HepG2 (cell line): ENCODE data around the gene GALNTL6. TPM values are rescaled to one million over a fixed set of nuclear protein-coding genes. Genes with fewer than 3 reads are reported as not detected.

ENCODE experiments used
- ATAC-seq: fragments of 200-7000 bp; cut with Tn5 transposase; 3 replicates; pipeline ENCODE4 v1.9.1; 2020; ENCODE audit warnings: mild to moderate bottlenecking, moderate library complexity
- BruUV-seq: library from RNA; stranded (reverse); fragments of 400-500 nt; replicated peaks from 2 replicates; lab custom pipeline; 2021; lab: Mats Ljungman, UMichigan
- CTCF ChIA-PET: fragments of 300-600 bp; formaldehyde crosslinking; extraction: SDS; loops from one replicate; lab custom pipeline; 2021; ENCODE audit warnings: low total read pairs, inconsistent platforms, low intra/inter-chr PET ratio; lab: Yijun Ruan, JAX
- POLR2A ChIA-PET: fragments of 350-600 bp; sonication (Branson Sonifier 250); formaldehyde crosslinking; loops from one replicate; lab custom pipeline; 2020; ENCODE audit warnings: antibody characterized with exemption, inconsistent platforms; lab: Yijun Ruan, JAX
- DNase-seq: peaks from one replicate; pipeline ENCODE4 v3.0.0-alpha.2; 2015; ENCODE audit warnings: low spot score
- FAIRE-seq: peaks from 3 replicates; lab custom pipeline; 2011; peaks lifted over from hg19 to GRCh38; lab: Jason Lieb, UNC
- H2AFZ ChIP-seq: one replicate; pipeline ENCODE4 v1.6.1; 2011; ENCODE audit warnings: low read length, inconsistent platforms
- H3K27ac ChIP-seq: fragments of 300-600 bp; 3 replicates; pipeline ENCODE4 v1.8.0; 2011; ENCODE audit warnings: mixed run types, mild to moderate bottlenecking, mixed read lengths, low read length, inconsistent platforms; ENCODE audit not compliant: insufficient read depth; ENCODE audit errors: extremely low read length
- H3K27me3 ChIP-seq, 2 experiments: fragments of 200-600 bp in 1 of 2; 2 replicates in 1 of 2; 3 replicates in 1 of 2; pipeline versions ENCODE4 v1.6.0 to v1.8.0; 2011; ENCODE audit warnings: low read length in 2 of 2, mild to moderate bottlenecking in 2 of 2, moderate library complexity in 2 of 2, inconsistent platforms in 1 of 2; ENCODE audit not compliant: insufficient read depth in 2 of 2, control insufficient read depth in 1 of 2
- H3K36me3 ChIP-seq, 2 experiments: fragments of 200-600 bp in 1 of 2; replicated peaks in 1 of 2; 2 replicates in 1 of 2; 3 replicates in 1 of 2; pipeline versions ENCODE4 v1.5.1 to v1.8.0; 2011; ENCODE audit warnings: low read length in 2 of 2, inconsistent platforms in 1 of 2; ENCODE audit not compliant: insufficient read depth in 2 of 2, control insufficient read depth in 1 of 2
- H3K4me1 ChIP-seq: 2 replicates; pipeline ENCODE4 v1.5.1; 2012; ENCODE audit warnings: low read length, inconsistent platforms; ENCODE audit not compliant: insufficient read depth
- H3K4me2 ChIP-seq: 2 replicates; pipeline ENCODE4 v1.6.0; 2011; ENCODE audit warnings: low read depth, low read length, inconsistent platforms
- H3K4me3 ChIP-seq, 3 experiments: fragments of 200-600 bp in 1 of 3; sonication (generic), shearing (Covaris generic) in 1 of 3; replicated peaks in 1 of 3; 2 replicates each; pipeline ENCODE4 v1.5.1; 2011 to 2016; ENCODE audit warnings: low read length in 3 of 3, inconsistent platforms in 2 of 3, low read depth in 2 of 3, mild to moderate bottlenecking in 2 of 3, control low read depth in 1 of 3, mixed read lengths in 1 of 3; ENCODE audit not compliant: insufficient read depth in 1 of 3
- H3K79me2 ChIP-seq: one replicate; pipeline ENCODE4 v1.6.1; 2011; ENCODE audit warnings: low read length, inconsistent platforms; ENCODE audit not compliant: insufficient read depth
- H3K9ac ChIP-seq: 2 replicates; pipeline ENCODE4 v1.6.0; 2011; ENCODE audit warnings: mild to moderate bottlenecking, low read depth, low read length, inconsistent platforms; ENCODE audit not compliant: insufficient read depth
- H3K9me3 ChIP-seq: 2 replicates; pipeline ENCODE4 v1.5.1; 2012; ENCODE audit warnings: mild to moderate bottlenecking, low read length
- H4K20me1 ChIP-seq: 2 replicates; pipeline ENCODE4 v1.6.0; 2011; ENCODE audit warnings: inconsistent platforms, mild to moderate bottlenecking, low read length, moderate library complexity; ENCODE audit not compliant: insufficient read depth
- AKAP8 ChIP-seq: sonication (generic); formaldehyde crosslinking; IDR thresholded peaks from 2 replicates; pipeline ENCODE4 v1.5.1; 2020; ENCODE audit warnings: mild to moderate bottlenecking, missing genetic modification reagents
- CC2D1A ChIP-seq: sonication (generic); formaldehyde crosslinking; IDR thresholded peaks from 2 replicates; pipeline ENCODE4 v1.8.1; 2023; ENCODE audit warnings: mild to moderate bottlenecking, missing genetic modification reagents
- CERS6 ChIP-seq: sonication (generic); formaldehyde crosslinking; IDR thresholded peaks from 2 replicates; pipeline ENCODE4 v1.5.0; 2020; ENCODE audit warnings: missing genetic modification reagents
- EEA1 ChIP-seq: sonication (generic); formaldehyde crosslinking; IDR thresholded peaks from 2 replicates; pipeline ENCODE4 v1.5.1; 2020; ENCODE audit warnings: mild to moderate bottlenecking, missing genetic modification reagents, borderline replicate concordance
- ELF4 ChIP-seq: sonication (generic); formaldehyde crosslinking; IDR thresholded peaks from 2 replicates; pipeline ENCODE4 v1.5.0; 2020; ENCODE audit warnings: missing genetic modification reagents, mild to moderate bottlenecking, moderate library complexity, borderline replicate concordance
- ESRRA ChIP-seq: sonication (generic); formaldehyde crosslinking; IDR thresholded peaks from 2 replicates; pipeline ENCODE4 v1.5.1; 2020; ENCODE audit warnings: mild to moderate bottlenecking, low read depth, missing genetic modification reagents
- FOXA1 ChIP-seq, 2 experiments: fragments of 450-650 bp in 1 of 2; sonication (generic) in 1 of 2; formaldehyde crosslinking in 1 of 2; IDR thresholded peaks; 2 replicates each; pipeline versions ENCODE4 v1.4.0 to v1.6.1; 2016 to 2020; ENCODE audit warnings: missing genetic modification reagents in 1 of 2
- GMEB2 ChIP-seq: IDR thresholded peaks from 2 replicates; pipeline ENCODE4 v1.6.1; 2016; ENCODE audit warnings: missing biosample characterization, missing genetic modification reagents, low read depth
- HCFC1 ChIP-seq: fragments of 150-350 bp; IDR thresholded peaks from 2 replicates; pipeline ENCODE4 v1.6.1; 2014; ENCODE audit warnings: low read depth, low read length
- HDAC2 ChIP-seq: sonication (generic); formaldehyde crosslinking; IDR thresholded peaks from 2 replicates; pipeline ENCODE4 v1.4.0; 2020; ENCODE audit warnings: missing genetic modification reagents
- HOXA7 ChIP-seq: sonication (generic); formaldehyde crosslinking; IDR thresholded peaks from 2 replicates; pipeline ENCODE4 v1.8.1; 2022; ENCODE audit warnings: mild to moderate bottlenecking, missing genetic modification reagents, moderate library complexity
- POLR2G ChIP-seq: fragments of 200-400 bp; formaldehyde crosslinking; IDR thresholded peaks from 2 replicates; pipeline ENCODE4 v1.6.1; 2018; ENCODE audit warnings: mild to moderate bottlenecking, low read depth, low read length, moderate library complexity
- SRF ChIP-seq: IDR thresholded peaks from 2 replicates; pipeline ENCODE4 v1.6.1; 2011; ENCODE audit warnings: mild to moderate bottlenecking, low read depth, low read length, moderate library complexity
- ZNF253 ChIP-seq: sonication (generic); formaldehyde crosslinking; IDR thresholded peaks from 2 replicates; pipeline ENCODE4 v1.8.0; 2022; ENCODE audit warnings: mild to moderate bottlenecking, missing genetic modification reagents, borderline replicate concordance
- ZNF256 ChIP-seq: sonication (generic); formaldehyde crosslinking; conservative IDR thresholded peaks from 2 replicates; pipeline ENCODE4 v1.4.0; 2020; ENCODE audit warnings: missing genetic modification reagents
- ZNF275 ChIP-seq: sonication (generic); formaldehyde crosslinking; IDR thresholded peaks from 2 replicates; pipeline ENCODE4 v1.8.0; 2022; ENCODE audit warnings: missing genetic modification reagents, mild to moderate bottlenecking, inconsistent platforms, borderline replicate concordance
- ZNF572 ChIP-seq: sonication (generic); formaldehyde crosslinking; IDR thresholded peaks from 2 replicates; pipeline ENCODE4 v1.5.1; 2020; ENCODE audit warnings: mild to moderate bottlenecking, missing genetic modification reagents
- ZNF709 ChIP-seq: sonication (generic); formaldehyde crosslinking; IDR thresholded peaks from 2 replicates; pipeline ENCODE4 v1.5.0; 2020; ENCODE audit warnings: mild to moderate bottlenecking, missing genetic modification reagents
- ZSCAN21 ChIP-seq: sonication (generic); formaldehyde crosslinking; IDR thresholded peaks from 2 replicates; pipeline ENCODE4 v1.8.0; 2022; ENCODE audit warnings: mild to moderate bottlenecking, missing genetic modification reagents, moderate library complexity, borderline replicate concordance
- WGBS: methylation state at CpG from one replicate; pipeline ENCODE4 v1.1.6; 2017; ENCODE audit warnings: low lambda C conversion rate; 5-methylcytosine and 5-hydroxymethylcytosine counted together
- in situ Hi-C: cut with HindIII; loops from 2 replicates; pipeline ENCODE4 v1.10.0; 2017; ENCODE audit warnings: low pct_unique_long_range_greater_than_20kb; ENCODE audit not compliant: extremely low pct_ligation_motif_present
- intact Hi-C: fragments of 100-400 bp; cut with micrococcal nuclease; formaldehyde crosslinking; loops from one replicate; pipeline ENCODE4 v1.10.0; 2022; ENCODE audit not compliant: unreplicated experiment
- polyA plus RNA-seq, 8 experiments: library from polyadenylated mRNA; depleted of rRNA in 3 of 8; stranded (reverse) in 7 of 8; unstranded in 1 of 8; fragments of >200 nt; fragmentation: Illumina TruSeq in 4 of 8; extraction: Trizol in 4 of 8; gene quantifications; 2 replicates each; pipeline versions ENCODE4 v1.2.1 to v1.2.3, GENCODE V29; 2011 to 2016; ENCODE audit warnings: low read depth in 4 of 8, missing spikeins in 1 of 8, mixed read lengths in 1 of 8; ENCODE audit not compliant: insufficient read depth in 1 of 8
- total RNA-seq, 5 experiments: library from RNA; depleted of rRNA; stranded (reverse); fragments of >200 nt; fragmentation: Illumina TruSeq; extraction: Trizol; gene quantifications; 2 replicates each; pipeline ENCODE4 v1.2.3, GENCODE V29; 2016; ENCODE audit warnings: low read depth in 1 of 5

The GALNTL6 gene
- total and polyA plus RNA-seq, 2 of the 13 experiments (the other 11 are each of a cell fraction or from before 2014, with no cell fraction given) = not detected

- in situ Hi-C loops = no loop called here
- Histone ChIP-seq H3K4me1 (no peaks in the 10 kb centered on the region), H3K9ac (no peak overlapping the region), H3K4me2 (no peak overlapping the region), H3K79me2 (no peaks in the 10 kb centered on the region), H3K27ac (no peak overlapping the region), H3K27me3 (no peaks in the 10 kb centered on the region; a peak in 1 of 5 replicates), H3K4me3 (no peak overlapping the region), H4K20me1 (no peaks in the 10 kb centered on the region), H3K9me3 (no peaks in the 10 kb centered on the region), H3K36me3 (no peaks in the 10 kb centered on the region), H2AFZ (no peak overlapping the region)
- ATAC-seq (no peak), DNase-seq (no peak), FAIRE-seq (no peak)
- ChIA-PET CTCF (no interaction called here), POLR2A (no interaction called here)
- 12% methylated on average over 5 of the region's 5 CpGs for WGBS
- TF ChIP-seq HOXA7 (CRISPR knock-in tag) = no peak
- TF ChIP-seq GMEB2 = no peak
- no peak for TF ChIP-seq HDAC2 (CRISPR knock-in tag)
- TF ChIP-seq ESRRA (CRISPR knock-in tag) = no peak
- no peak for TF ChIP-seq ZSCAN21 (CRISPR knock-in tag)
- TF ChIP-seq ZNF709 (CRISPR knock-in tag) = no peak
- no peak for TF ChIP-seq ZNF275 (CRISPR knock-in tag)
- TF ChIP-seq EEA1 (CRISPR knock-in tag) = no peak
- TF ChIP-seq ZNF256 (CRISPR knock-in tag) = no peak
- no peak for TF ChIP-seq ZNF572
- TF ChIP-seq ELF4 = no peak
- TF ChIP-seq ZNF253 (CRISPR knock-in tag) = no peak
- no peak for TF ChIP-seq AKAP8 (CRISPR knock-in tag)
- TF ChIP-seq HCFC1 = no peak
- no peak for TF ChIP-seq CERS6
- TF ChIP-seq SRF = no peak
- TF ChIP-seq CC2D1A = no peak
- TF ChIP-seq POLR2G = no peak
- TF ChIP-seq FOXA1 (IDR thresholded peaks at IDR 0.05) = no peak
- TF ChIP-seq FOXA1 (CRISPR knock-in tag; IDR thresholded peaks at IDR 0.05) = no peak
- intact Hi-C loops = no loop called here
- BruUV-seq = no TSS peak
Measured at GRCh38 chr4:172963498-172964294, 1150.5 kb downstream of the GALNTL6 start.
